GM19240 (cell line): ENCODE data around the gene NTPCR.
"Not testable (repeated sequence)": the region's sequence is repeated elsewhere in the genome, so short reads cannot be mapped to it uniquely, and the experiment has no call there.

Experiments
- DNase-seq: peaks from one replicate; pipeline ENCODE4 v3.0.0; 2011; ENCODE audit warnings: low spot score; ENCODE audit not compliant: insufficient read length

NTPCR gene

GRCh38 chr1:232950197-232951176, at the start of gene NTPCR:
Gene NTPCR, plus strand, starts transcription at chr1:232950611. Its CDS starts 100 bp downstream, at chr1:232950711.
- DNase-seq: peak; percentile 89

- DNase-seq: no peak
These were observed 49.6 kb upstream of the NTPCR start for GRCh38 chr1:232900818-232901217.

GRCh38 chr1:232901255-232901654, 49.2 kb upstream of the NTPCR start:
- no peak for DNase-seq

GRCh38 chr1:232902774-232903350, 47.5 kb upstream of the NTPCR start:
- no peak for DNase-seq

- DNase-seq: no peak
These were observed 46.3 kb upstream of the NTPCR start for GRCh38 chr1:232904131-232904530.

GRCh38 chr1:232904566-232904965, 45.8 kb upstream of the NTPCR start:
- DNase-seq: no peak

GRCh38 chr1:232905331-232906034, 44.9 kb upstream of the NTPCR start:
- no peak for DNase-seq

- DNase-seq: no peak
These were observed 44.0 kb upstream of the NTPCR start for GRCh38 chr1:232906441-232906840.

GRCh38 chr1:232908831-232909230, 41.6 kb upstream of the NTPCR start:
- DNase-seq: no peak

GRCh38 chr1:232909752-232910151, 40.7 kb upstream of the NTPCR start:
- no peak for DNase-seq

- DNase-seq: no peak
These were observed 39.3 kb upstream of the NTPCR start for GRCh38 chr1:232911027-232911599.

- DNase-seq: no peak
These were observed 37.4 kb upstream of the NTPCR start for GRCh38 chr1:232912845-232913580.

- not testable (repeated sequence) for DNase-seq
These were observed 36.1 kb upstream of the NTPCR start for GRCh38 chr1:232914271-232914670.

GRCh38 chr1:232915212-232915611, 35.2 kb upstream of the NTPCR start:
- no peak for DNase-seq

- no peak for DNase-seq
These were observed 33.4 kb upstream of the NTPCR start for GRCh38 chr1:232917053-232917452.

GRCh38 chr1:232921381-232921780, 29.0 kb upstream of the NTPCR start:
- DNase-seq: no peak

GRCh38 chr1:232922485-232922884, 27.9 kb upstream of the NTPCR start:
- DNase-seq: no peak

- no peak for DNase-seq
These were observed 26.5 kb upstream of the NTPCR start for GRCh38 chr1:232923739-232924386.

GRCh38 chr1:232924874-232925273, 25.5 kb upstream of the NTPCR start:
- DNase-seq: no peak

GRCh38 chr1:232925421-232926220, 24.8 kb upstream of the NTPCR start:
- no peak for DNase-seq
